ENCODE data around the gene ELP4.

Gene ELP4

GRCh38 chr11:31689559-31689958, 180.0 kb downstream of the ELP4 start:
- TF ChIP-seq TAF1 (IDR thresholded peaks at IDR 0.05; ENCODE audit: borderline replicate concordance, insufficient read depth, low read length) = no peak

GRCh38 chr11:31690041-31690440, 180.5 kb downstream of the ELP4 start:
- TF ChIP-seq, protein P1, sequence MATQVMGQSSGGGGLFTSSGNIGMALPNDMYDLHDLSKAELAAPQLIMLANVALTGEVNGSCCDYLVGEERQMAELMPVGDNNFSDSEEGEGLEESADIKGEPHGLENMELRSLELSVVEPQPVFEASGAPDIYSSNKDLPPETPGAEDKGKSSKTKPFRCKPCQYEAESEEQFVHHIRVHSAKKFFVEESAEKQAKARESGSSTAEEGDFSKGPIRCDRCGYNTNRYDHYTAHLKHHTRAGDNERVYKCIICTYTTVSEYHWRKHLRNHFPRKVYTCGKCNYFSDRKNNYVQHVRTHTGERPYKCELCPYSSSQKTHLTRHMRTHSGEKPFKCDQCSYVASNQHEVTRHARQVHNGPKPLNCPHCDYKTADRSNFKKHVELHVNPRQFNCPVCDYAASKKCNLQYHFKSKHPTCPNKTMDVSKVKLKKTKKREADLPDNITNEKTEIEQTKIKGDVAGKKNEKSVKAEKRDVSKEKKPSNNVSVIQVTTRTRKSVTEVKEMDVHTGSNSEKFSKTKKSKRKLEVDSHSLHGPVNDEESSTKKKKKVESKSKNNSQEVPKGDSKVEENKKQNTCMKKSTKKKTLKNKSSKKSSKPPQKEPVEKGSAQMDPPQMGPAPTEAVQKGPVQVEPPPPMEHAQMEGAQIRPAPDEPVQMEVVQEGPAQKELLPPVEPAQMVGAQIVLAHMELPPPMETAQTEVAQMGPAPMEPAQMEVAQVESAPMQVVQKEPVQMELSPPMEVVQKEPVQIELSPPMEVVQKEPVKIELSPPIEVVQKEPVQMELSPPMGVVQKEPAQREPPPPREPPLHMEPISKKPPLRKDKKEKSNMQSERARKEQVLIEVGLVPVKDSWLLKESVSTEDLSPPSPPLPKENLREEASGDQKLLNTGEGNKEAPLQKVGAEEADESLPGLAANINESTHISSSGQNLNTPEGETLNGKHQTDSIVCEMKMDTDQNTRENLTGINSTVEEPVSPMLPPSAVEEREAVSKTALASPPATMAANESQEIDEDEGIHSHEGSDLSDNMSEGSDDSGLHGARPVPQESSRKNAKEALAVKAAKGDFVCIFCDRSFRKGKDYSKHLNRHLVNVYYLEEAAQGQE (IDR thresholded peaks at IDR 0.05; ENCODE audit: insufficient read depth in 1 of 2, low read depth in 2 of 2, low read length in 2 of 2) = no peak
- TF ChIP-seq FOXP2 (optimal IDR thresholded peaks at IDR 0.05; ENCODE audit: borderline replicate concordance, extremely low read depth, extremely low read length, insufficient read depth) (no peak), POLR2AphosphoS5 (IDR thresholded peaks at IDR 0.05; ENCODE audit: low read depth, low read length) (no peak), SIN3A (IDR thresholded peaks at IDR 0.05; ENCODE audit: borderline replicate concordance, insufficient read depth, low read length) (no peak), TAF1 (IDR thresholded peaks at IDR 0.05; ENCODE audit: borderline replicate concordance, insufficient read depth, low read length) (no peak)

- TF ChIP-seq, protein P1 (IDR thresholded peaks at IDR 0.05; ENCODE audit: insufficient read depth in 1 of 2, low read depth in 2 of 2, low read length in 2 of 2) = no peak
- TF ChIP-seq TAF1 (IDR thresholded peaks at IDR 0.05; ENCODE audit: borderline replicate concordance, insufficient read depth, low read length) (no peak), POLR2AphosphoS5 (IDR thresholded peaks at IDR 0.05; ENCODE audit: low read depth, low read length) (no peak), SIN3A (IDR thresholded peaks at IDR 0.05; ENCODE audit: borderline replicate concordance, insufficient read depth, low read length) (no peak), FOXP2 (optimal IDR thresholded peaks at IDR 0.05; ENCODE audit: borderline replicate concordance, extremely low read depth, extremely low read length, insufficient read depth) (no peak)
These were observed 180.9 kb downstream of the ELP4 start for GRCh38 chr11:31690516-31690915.

- TF ChIP-seq POLR2AphosphoS5 (IDR thresholded peaks at IDR 0.05; ENCODE audit: low read depth, low read length) = no peak
- TF ChIP-seq, protein P1 (IDR thresholded peaks at IDR 0.05; ENCODE audit: insufficient read depth in 1 of 2, low read depth in 2 of 2, low read length in 2 of 2) = no peak
- no peak for TF ChIP-seq TAF1 (IDR thresholded peaks at IDR 0.05; ENCODE audit: borderline replicate concordance, insufficient read depth, low read length)
- TF ChIP-seq FOXP2 (optimal IDR thresholded peaks at IDR 0.05; ENCODE audit: borderline replicate concordance, extremely low read depth, extremely low read length, insufficient read depth) = no peak
- no peak for TF ChIP-seq SIN3A (IDR thresholded peaks at IDR 0.05; ENCODE audit: borderline replicate concordance, insufficient read depth, low read length)
These were observed 182.9 kb downstream of the ELP4 start for GRCh38 chr11:31692466-31692865.

- TF ChIP-seq TAF1 (IDR thresholded peaks at IDR 0.05; ENCODE audit: borderline replicate concordance, insufficient read depth, low read length) (no peak), SIN3A (IDR thresholded peaks at IDR 0.05; ENCODE audit: borderline replicate concordance, insufficient read depth, low read length) (no peak), POLR2AphosphoS5 (IDR thresholded peaks at IDR 0.05; ENCODE audit: low read depth, low read length) (no peak), FOXP2 (optimal IDR thresholded peaks at IDR 0.05; ENCODE audit: borderline replicate concordance, extremely low read depth, extremely low read length, insufficient read depth) (no peak)
- TF ChIP-seq, protein P1 (IDR thresholded peaks at IDR 0.05; ENCODE audit: insufficient read depth in 1 of 2, low read depth in 2 of 2, low read length in 2 of 2) = no peak
These were observed 189.5 kb downstream of the ELP4 start for GRCh38 chr11:31699066-31699465.
